Adrenal gland (tissue), 5 donors: ENCODE data around the gene MAP1B.

Experiments used
- CTCF ChIP-seq, 6 experiments: fragments of 450-650 bp in 4 of 6; fragments of 200-600 bp in 2 of 6; sonication (generic) in 1 of 6; IDR thresholded peaks; 1 replicate in 5 of 6; 2 replicates in 1 of 6; pipeline versions ENCODE4 v1.5.1 to v1.8.0; 2016 to 2021; ENCODE audit warnings: antibody characterized with exemption in 6 of 6, mild to moderate bottlenecking in 2 of 6, moderate library complexity in 1 of 6
- POLR2A ChIP-seq, 2 donors: fragments of 450-650 bp; IDR thresholded peaks; one replicate each; pipeline ENCODE4 v1.6.1; 2017; ENCODE audit warnings: antibody characterized with exemption in 2 of 2, mild to moderate bottlenecking in 2 of 2, moderate library complexity in 1 of 2
- donor health status: DM: no; HTN: no; CAD: no.

- no peak for TF ChIP-seq CTCF (IDR thresholded peaks at IDR 0.05)
- no peak for TF ChIP-seq POLR2A (IDR thresholded peaks at IDR 0.05)
Observed at GRCh38 chr5:72154076-72154756, 46.9 kb downstream of the MAP1B start.
